ENCODE measurements around the gene KIT. TPM values are rescaled to one million over a fixed set of nuclear protein-coding genes. Genes with fewer than 3 reads are reported as not detected.

Gene KIT
- total and polyA plus RNA-seq, 3 experiments from 2014 or later, result 0.20 to 0.98 (median 0.39) TPM

DNA sequence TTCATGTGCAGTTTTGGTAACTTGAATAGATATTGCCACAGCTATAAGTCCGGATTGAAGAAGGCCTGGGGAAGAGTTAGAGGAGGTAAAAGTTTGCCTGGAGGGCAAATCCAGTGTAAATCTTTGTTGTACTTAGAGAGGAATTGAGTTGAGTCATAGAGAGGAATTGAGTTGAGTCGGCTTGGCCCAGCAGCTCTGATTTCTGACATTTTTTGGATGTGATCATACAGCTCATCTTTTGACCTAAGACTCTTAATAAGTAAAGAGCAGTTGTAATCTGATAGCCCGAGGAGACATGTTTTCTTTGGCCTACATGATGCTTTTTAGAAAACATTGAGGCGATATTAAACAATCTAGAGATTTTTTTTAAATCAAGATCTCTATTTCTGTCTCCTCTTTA lies 3.9 kb downstream of the KIT start:
- H3K36me3 Mint-ChIP-seq, result peaks cover 0 to 6% (median 0%) of the 10 kb centered on the region in 3 donors
- ChIA-PET POLR2A (no interaction called here), CTCF (no interaction called here)
- no peak for DNase-seq
- H3K27ac Mint-ChIP-seq, result no peak overlapping the region
- no peaks in the 10 kb centered on the region for H3K36me3 ChIP-seq (ENCODE audit: insufficient read depth, low read length)
- no peak overlapping the region for H3K27ac ChIP-seq (ENCODE audit: low read depth, low read length)
- H3K9me3 Mint-ChIP-seq, result peaks cover 0 to 4% (median 0%) of the 10 kb centered on the region in 5 donors
- H3K9me3 ChIP-seq (ENCODE audit: low read length), result no peaks in the 10 kb centered on the region
- H3K27me3 Mint-ChIP-seq, result peaks cover 27 to 34% of the 10 kb centered on the region in 2 donors
- peaks cover 9 to 19% (median 10%) of the 10 kb centered on the region in 3 donors for H3K4me1 Mint-ChIP-seq
- peaks cover 7% of the 10 kb centered on the region for H3K27me3 ChIP-seq (ENCODE audit: insufficient read depth, low read length, poor library complexity, severe bottlenecking)
- peaks cover 4% of the 10 kb centered on the region for H3K4me1 ChIP-seq (ENCODE audit: insufficient read depth, low read length)
- no peak overlapping the region for H3K4me3 ChIP-seq (ENCODE audit: low read length)
- no peak overlapping the region for H3K4me3 Mint-ChIP-seq

DNA sequence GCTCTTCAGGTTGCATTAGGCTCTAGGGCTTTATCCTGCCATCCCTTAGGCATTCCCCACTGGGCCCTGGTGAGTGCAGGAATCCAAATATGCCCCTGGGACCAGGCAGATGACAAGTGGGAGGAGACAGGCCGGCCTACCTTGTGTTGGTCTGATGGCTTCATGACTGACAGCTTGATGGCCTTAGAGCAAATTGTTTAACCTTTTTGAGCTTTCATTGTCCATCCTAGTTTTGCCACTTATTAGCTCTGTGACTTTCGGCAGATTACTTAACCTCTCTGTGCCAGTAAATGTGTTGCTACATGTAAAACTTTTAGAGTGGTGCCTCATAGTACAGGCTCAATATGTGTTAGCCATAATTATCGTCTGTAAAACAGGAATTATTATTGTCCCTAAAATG lies 4.4 kb downstream of the KIT start:
- Histone ChIP-seq H3K27me3 (ENCODE audit: insufficient read depth, low read length, poor library complexity, severe bottlenecking) (peaks cover 7% of the 10 kb centered on the region), H3K4me3 (ENCODE audit: low read length) (no peak overlapping the region), H3K36me3 (ENCODE audit: insufficient read depth, low read length) (no peaks in the 10 kb centered on the region), H3K27ac (ENCODE audit: low read depth, low read length) (no peak overlapping the region), H3K9me3 (ENCODE audit: low read length) (no peaks in the 10 kb centered on the region), H3K4me1 (ENCODE audit: insufficient read depth, low read length) (peaks cover 4% of the 10 kb centered on the region)
- CTCF ChIA-PET, result no interaction called here
- no peak overlapping the region for H3K4me3 Mint-ChIP-seq
- no peak for DNase-seq
- POLR2A ChIA-PET, result no interaction called here
- no peak overlapping the region for H3K27ac Mint-ChIP-seq
- peaks cover 5 to 14% (median 6%) of the 10 kb centered on the region in 3 donors for H3K4me1 Mint-ChIP-seq
- peaks cover 0 to 4% (median 0%) of the 10 kb centered on the region in 5 donors for H3K9me3 Mint-ChIP-seq
- peaks cover 0 to 6% (median 0%) of the 10 kb centered on the region in 3 donors for H3K36me3 Mint-ChIP-seq
- H3K27me3 Mint-ChIP-seq, result peaks cover 24 to 30% of the 10 kb centered on the region in 2 donors

DNA sequence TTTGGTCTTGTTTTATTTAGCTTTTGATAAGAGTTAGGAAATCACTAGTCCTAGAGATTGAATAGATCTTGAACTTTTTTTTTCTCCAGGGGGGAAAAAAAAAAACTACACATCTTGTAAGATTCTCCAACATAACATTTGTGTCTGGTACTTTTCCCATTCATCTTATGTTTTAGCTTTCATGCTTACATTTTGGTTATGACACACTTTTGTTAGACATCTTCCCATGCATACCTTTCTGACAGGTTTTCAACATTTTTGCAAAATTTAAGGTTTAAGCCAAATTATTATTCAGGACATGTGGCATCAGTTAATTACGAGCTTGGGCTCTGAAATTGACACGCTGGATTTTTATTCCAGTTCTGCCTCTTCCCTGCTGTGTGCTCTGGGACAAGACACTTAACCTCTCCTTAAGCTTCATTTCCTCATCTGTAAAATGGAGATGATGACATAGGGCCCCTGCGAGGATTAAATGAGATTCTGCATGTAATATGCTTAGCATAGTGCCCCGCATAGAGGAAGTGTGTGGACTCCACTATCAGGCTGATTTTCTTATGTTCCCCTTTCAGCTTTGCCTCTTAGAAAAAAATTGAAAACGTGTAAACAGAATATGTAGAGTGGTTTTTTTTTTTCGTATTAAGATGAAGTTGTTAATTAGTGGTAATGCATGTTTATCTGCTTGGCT lies 5.3 kb downstream of the KIT start:
- Mint-ChIP-seq H3K4me1 (peaks cover 4 to 14% (median 6%) of the 10 kb centered on the region in 3 donors), H3K9me3 (peaks cover 0 to 4% (median 0%) of the 10 kb centered on the region in 5 donors), H3K27ac (no peak overlapping the region), H3K36me3 (peaks cover 0 to 6% (median 0%) of the 10 kb centered on the region in 3 donors), H3K4me3 (peak overlapping the region in 1 of 7 donors; percentile 11), H3K27me3 (peaks cover 21 to 26% of the 10 kb centered on the region in 2 donors)
- Histone ChIP-seq H3K27ac (ENCODE audit: low read depth, low read length) (no peak overlapping the region), H3K9me3 (ENCODE audit: low read length) (no peaks in the 10 kb centered on the region), H3K27me3 (ENCODE audit: insufficient read depth, low read length, poor library complexity, severe bottlenecking) (peaks cover 7% of the 10 kb centered on the region), H3K4me1 (ENCODE audit: insufficient read depth, low read length) (peaks cover 4% of the 10 kb centered on the region), H3K36me3 (ENCODE audit: insufficient read depth, low read length) (no peaks in the 10 kb centered on the region), H3K4me3 (ENCODE audit: low read length) (no peak overlapping the region)
- POLR2A ChIA-PET, result no interaction called here
- CTCF ChIA-PET, result no interaction called here
- DNase-seq, result no peak

DNA sequence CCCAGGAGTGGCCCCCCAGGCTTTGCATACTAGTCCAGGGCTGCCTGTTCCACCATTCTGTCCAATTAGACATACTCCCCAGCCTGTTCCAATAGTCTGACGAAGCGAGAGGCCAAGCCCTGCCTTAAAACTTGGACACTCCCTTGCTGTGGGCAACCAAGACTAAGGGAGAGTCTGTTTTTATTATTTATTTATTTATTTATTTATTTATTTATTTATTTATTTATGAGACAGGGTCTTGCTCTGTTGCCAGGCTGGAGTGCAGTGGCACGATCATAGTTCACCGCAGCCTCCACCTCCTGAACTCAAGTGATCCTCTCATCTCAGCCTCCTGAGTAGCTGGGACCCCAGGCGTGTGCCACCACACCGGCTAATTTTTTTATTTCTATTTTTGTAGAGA lies 6.6 kb downstream of the KIT start:
- Mint-ChIP-seq H3K4me1 (peaks cover 1 to 10% (median 1%) of the 10 kb centered on the region in 3 donors), H3K4me3 (no peak overlapping the region), H3K9me3 (peaks cover 0 to 4% (median 0%) of the 10 kb centered on the region in 5 donors), H3K36me3 (peaks cover 0 to 6% (median 0%) of the 10 kb centered on the region in 3 donors), H3K27ac (no peak overlapping the region), H3K27me3 (peaks cover 14 to 23% of the 10 kb centered on the region in 2 donors)
- Histone ChIP-seq H3K4me1 (ENCODE audit: insufficient read depth, low read length) (no peaks in the 10 kb centered on the region), H3K36me3 (ENCODE audit: insufficient read depth, low read length) (no peaks in the 10 kb centered on the region), H3K27me3 (ENCODE audit: insufficient read depth, low read length, poor library complexity, severe bottlenecking) (peaks cover 7% of the 10 kb centered on the region), H3K4me3 (ENCODE audit: low read length) (no peak overlapping the region), H3K9me3 (ENCODE audit: low read length) (no peaks in the 10 kb centered on the region), H3K27ac (ENCODE audit: low read depth, low read length) (no peak overlapping the region)
- POLR2A ChIA-PET, result no interaction called here
- DNase-seq, result no peak
- CTCF ChIA-PET, result no interaction called here

DNA sequence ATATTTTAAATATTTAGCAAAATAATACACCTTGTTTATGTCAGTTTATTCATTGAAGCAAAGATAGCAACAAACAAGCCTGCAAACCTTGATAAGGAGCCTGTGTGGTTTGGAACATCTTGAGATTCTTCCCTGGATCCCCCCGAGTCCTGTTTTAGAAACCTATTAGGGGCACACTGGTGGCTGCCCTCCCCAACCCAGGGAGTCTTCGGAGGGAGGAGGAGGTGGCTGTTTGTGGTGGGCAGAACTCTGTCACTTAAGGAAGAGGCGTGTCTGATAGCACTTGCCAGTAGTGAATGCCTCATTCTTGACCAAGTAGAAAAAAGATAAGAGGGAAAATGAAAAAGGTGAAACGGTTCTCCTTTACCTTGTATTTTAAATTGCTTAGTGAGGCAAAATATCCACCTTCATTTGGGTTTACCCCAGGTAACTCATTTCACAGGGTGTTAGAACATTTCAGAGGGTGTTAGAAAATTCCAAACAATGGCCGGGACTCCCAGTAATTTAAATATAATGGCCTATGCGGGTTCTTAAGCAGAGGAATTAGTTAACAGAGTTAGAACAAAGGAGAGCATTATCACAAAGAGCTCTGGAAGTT lies 10.4 kb downstream of the KIT start:
- H3K27me3 Mint-ChIP-seq, result peaks cover 2 to 4% of the 10 kb centered on the region in 2 donors
- Histone ChIP-seq H3K4me3 (ENCODE audit: low read length) (no peak overlapping the region), H3K9me3 (ENCODE audit: low read length) (no peaks in the 10 kb centered on the region), H3K27ac (ENCODE audit: low read depth, low read length) (no peak overlapping the region), H3K36me3 (ENCODE audit: insufficient read depth, low read length) (no peaks in the 10 kb centered on the region), H3K4me1 (ENCODE audit: insufficient read depth, low read length) (no peaks in the 10 kb centered on the region), H3K27me3 (ENCODE audit: insufficient read depth, low read length, poor library complexity, severe bottlenecking) (no peaks in the 10 kb centered on the region)
- H3K4me1 Mint-ChIP-seq, result no peaks in the 10 kb centered on the region
- no peak for DNase-seq
- H3K4me3 Mint-ChIP-seq, result no peak overlapping the region
- H3K9me3 Mint-ChIP-seq, result peaks cover 0 to 5% (median 0%) of the 10 kb centered on the region in 5 donors
- ChIA-PET CTCF (no interaction called here), POLR2A (no interaction called here)
- peaks cover 0 to 6% (median 0%) of the 10 kb centered on the region in 3 donors for H3K36me3 Mint-ChIP-seq
- H3K27ac Mint-ChIP-seq, result no peak overlapping the region

DNA sequence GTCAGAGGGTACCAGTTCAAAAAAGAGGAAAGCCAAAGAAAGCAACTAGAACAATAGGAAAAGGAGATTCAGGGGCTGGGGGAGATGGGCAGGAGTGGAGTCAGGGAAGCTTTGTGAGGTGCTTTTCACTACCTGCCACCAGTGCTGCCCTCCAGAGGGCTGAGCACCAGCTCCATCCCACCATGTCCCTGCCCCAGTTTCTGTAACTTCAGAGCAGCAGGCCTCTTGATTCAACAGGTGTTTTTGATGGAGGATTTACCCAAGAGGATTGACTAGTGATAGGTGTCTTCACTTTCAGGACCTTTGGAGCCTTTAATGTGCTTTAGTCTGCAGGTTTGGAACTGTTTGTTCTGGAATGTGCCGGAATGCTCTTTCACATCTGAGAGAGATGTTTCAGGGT lies 12.1 kb downstream of the KIT start:
- H3K27ac Mint-ChIP-seq, result no peak overlapping the region
- Histone ChIP-seq H3K9me3 (ENCODE audit: low read length) (no peaks in the 10 kb centered on the region), H3K4me1 (ENCODE audit: insufficient read depth, low read length) (no peaks in the 10 kb centered on the region), H3K4me3 (ENCODE audit: low read length) (no peak overlapping the region), H3K27ac (ENCODE audit: low read depth, low read length) (no peak overlapping the region), H3K27me3 (ENCODE audit: insufficient read depth, low read length, poor library complexity, severe bottlenecking) (no peaks in the 10 kb centered on the region), H3K36me3 (ENCODE audit: insufficient read depth, low read length) (no peaks in the 10 kb centered on the region)
- peaks cover 0 to 2% of the 10 kb centered on the region in 2 donors for H3K27me3 Mint-ChIP-seq
- DNase-seq, result no peak
- H3K9me3 Mint-ChIP-seq, result peaks cover 0 to 8% (median 0%) of the 10 kb centered on the region in 5 donors
- H3K36me3 Mint-ChIP-seq, result no peaks in the 10 kb centered on the region
- H3K4me3 Mint-ChIP-seq, result no peak overlapping the region
- POLR2A ChIA-PET, result no interaction called here
- CTCF ChIA-PET, result no interaction called here
- H3K4me1 Mint-ChIP-seq, result no peaks in the 10 kb centered on the region

DNA sequence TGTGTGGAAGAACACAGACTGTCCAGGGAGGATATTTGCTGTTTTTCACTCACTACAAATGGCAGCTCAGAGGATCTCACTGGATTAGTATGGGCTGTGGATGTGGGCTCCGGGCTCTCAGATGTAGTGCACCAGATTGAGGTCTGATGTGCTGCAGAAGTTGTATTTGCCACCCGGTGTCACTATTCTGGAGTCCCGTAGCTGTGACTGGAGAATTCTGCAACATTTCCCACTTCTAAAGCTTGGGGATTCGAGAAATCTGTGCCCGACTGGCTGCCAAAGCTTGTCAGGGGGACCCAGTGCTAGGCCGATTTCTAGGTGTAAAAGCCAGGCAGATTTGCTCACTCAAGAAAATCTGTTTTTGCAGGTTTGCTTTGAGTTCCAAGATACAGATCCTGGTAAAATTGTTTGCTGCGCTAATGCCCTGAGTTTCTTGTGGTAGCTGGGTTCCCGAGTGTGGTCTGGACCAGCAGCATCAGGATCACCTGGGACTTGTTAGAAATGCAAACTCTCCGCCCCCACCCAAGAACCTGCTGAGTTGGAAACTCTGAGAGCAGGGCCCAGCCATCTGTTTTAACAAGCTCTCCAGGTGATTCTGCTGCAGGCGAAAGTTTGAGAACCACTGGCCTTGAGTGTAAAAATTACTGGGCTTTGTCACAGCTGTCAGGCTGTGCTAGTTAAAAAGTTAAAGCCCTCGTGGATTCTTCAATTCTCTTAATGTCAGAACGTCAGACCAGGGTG lies 18.1 kb downstream of the KIT start:
- no peaks in the 10 kb centered on the region for H3K36me3 Mint-ChIP-seq
- DNase-seq, result no peak
- POLR2A ChIA-PET, result no interaction called here
- peaks cover 0 to 6% of the 10 kb centered on the region in 2 donors for H3K27me3 Mint-ChIP-seq
- no peaks in the 10 kb centered on the region for H3K9me3 ChIP-seq (ENCODE audit: low read length)
- no peaks in the 10 kb centered on the region for H3K36me3 ChIP-seq (ENCODE audit: insufficient read depth, low read length)
- H3K27ac ChIP-seq (ENCODE audit: low read depth, low read length), result no peak overlapping the region
- no peaks in the 10 kb centered on the region for H3K27me3 ChIP-seq (ENCODE audit: insufficient read depth, low read length, poor library complexity, severe bottlenecking)
- peaks cover 0 to 5% (median 0%) of the 10 kb centered on the region in 5 donors for H3K9me3 Mint-ChIP-seq
- H3K4me1 ChIP-seq (ENCODE audit: insufficient read depth, low read length), result no peaks in the 10 kb centered on the region
- H3K27ac Mint-ChIP-seq, result no peak overlapping the region
- no peak overlapping the region for H3K4me3 ChIP-seq (ENCODE audit: low read length)
- no peaks in the 10 kb centered on the region for H3K4me1 Mint-ChIP-seq
- no peak overlapping the region for H3K4me3 Mint-ChIP-seq
- CTCF ChIA-PET, result no interaction called here

DNA sequence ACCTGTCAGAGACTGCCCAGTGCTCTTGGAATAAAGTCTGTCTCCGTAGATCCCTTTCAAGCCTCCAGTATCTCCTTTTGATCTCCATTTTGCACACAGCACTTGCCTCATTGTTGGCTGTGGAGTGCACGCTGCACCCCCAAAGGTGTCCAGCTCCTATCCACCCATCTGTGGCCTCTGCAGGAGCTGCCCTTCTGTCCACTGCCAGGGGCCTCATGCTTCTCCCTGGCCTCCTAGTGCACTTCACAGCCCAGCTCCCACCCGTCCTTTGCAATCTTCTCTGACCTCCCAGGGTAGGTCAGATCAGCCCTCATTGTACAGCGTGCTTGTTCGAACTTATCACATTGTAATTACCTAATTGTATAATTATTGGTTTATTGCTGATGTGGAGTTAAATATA lies 18.9 kb downstream of the KIT start:
- H3K27me3 Mint-ChIP-seq, result peaks cover 0 to 6% of the 10 kb centered on the region in 2 donors
- H3K4me1 Mint-ChIP-seq, result no peaks in the 10 kb centered on the region
- no peaks in the 10 kb centered on the region for H3K36me3 Mint-ChIP-seq
- H3K9me3 ChIP-seq (ENCODE audit: low read length), result no peaks in the 10 kb centered on the region
- H3K27ac Mint-ChIP-seq, result no peak overlapping the region
- no peaks in the 10 kb centered on the region for H3K27me3 ChIP-seq (ENCODE audit: insufficient read depth, low read length, poor library complexity, severe bottlenecking)
- ChIA-PET POLR2A (no interaction called here), CTCF (no interaction called here)
- no peak overlapping the region for H3K27ac ChIP-seq (ENCODE audit: low read depth, low read length)
- no peaks in the 10 kb centered on the region for H3K36me3 ChIP-seq (ENCODE audit: insufficient read depth, low read length)
- no peak overlapping the region for H3K4me3 Mint-ChIP-seq
- peaks cover 0 to 5% (median 0%) of the 10 kb centered on the region in 5 donors for H3K9me3 Mint-ChIP-seq
- no peak for DNase-seq
- H3K4me1 ChIP-seq (ENCODE audit: insufficient read depth, low read length), result no peaks in the 10 kb centered on the region
- H3K4me3 ChIP-seq (ENCODE audit: low read length), result no peak overlapping the region
